Activated naive CD4-positive, alpha-beta T cell treated with anti-CD3 and anti-CD28 coated beads, Interleukin-2, amount 50 U/mL, for 24 hours (primary cell): ENCODE data around the gene REXO5.
"Not testable (repeated sequence)": the region's sequence is repeated elsewhere in the genome, so short reads cannot be mapped to it uniquely, and the experiment has no call there.

ENCODE experiments used
- H3K27ac Mint-ChIP-seq: one replicate; pipeline ENCODE4 v1.8.0; 2021; ENCODE audit warnings: mild to moderate bottlenecking, mixed read lengths
- H3K27me3 Mint-ChIP-seq: one replicate; pipeline ENCODE4 v1.8.0; 2021; ENCODE audit warnings: mixed read lengths
- H3K36me3 Mint-ChIP-seq: one replicate; pipeline ENCODE4 v1.8.0; 2021; ENCODE audit warnings: mixed read lengths
- H3K4me1 Mint-ChIP-seq: one replicate; pipeline ENCODE4 v1.8.0; 2021; ENCODE audit warnings: mixed read lengths
- H3K4me3 Mint-ChIP-seq: one replicate; pipeline ENCODE4 v1.8.0; 2021; ENCODE audit warnings: mild to moderate bottlenecking, mixed read lengths
- H3K9me3 Mint-ChIP-seq: one replicate; pipeline ENCODE4 v1.8.0; 2021; ENCODE audit warnings: mixed read lengths

The REXO5 gene

GRCh38 chr16:20782470-20782869 lies 23.9 kb upstream of the REXO5 start:
- Mint-ChIP-seq H3K4me3 (no peak overlapping the region), H3K9me3 (no peaks in the 10 kb centered on the region)

GRCh38 chr16:20784204-20784603 lies 22.1 kb upstream of the REXO5 start:
- no peak overlapping the region for H3K4me3 Mint-ChIP-seq
- H3K27ac Mint-ChIP-seq = no peak overlapping the region
- H3K36me3 Mint-ChIP-seq = peaks cover 1% of the 10 kb centered on the region
- H3K4me1 Mint-ChIP-seq = no peaks in the 10 kb centered on the region
- H3K27me3 Mint-ChIP-seq = no peaks in the 10 kb centered on the region
- H3K9me3 Mint-ChIP-seq = no peaks in the 10 kb centered on the region

More at GRCh38 chr16:20782470-20782869, 23.9 kb upstream of the REXO5 start:
- H3K27ac Mint-ChIP-seq = no peak overlapping the region
- H3K4me1 Mint-ChIP-seq = no peaks in the 10 kb centered on the region
- H3K36me3 Mint-ChIP-seq = peaks cover 3% of the 10 kb centered on the region
- H3K27me3 Mint-ChIP-seq = no peaks in the 10 kb centered on the region

DNA sequence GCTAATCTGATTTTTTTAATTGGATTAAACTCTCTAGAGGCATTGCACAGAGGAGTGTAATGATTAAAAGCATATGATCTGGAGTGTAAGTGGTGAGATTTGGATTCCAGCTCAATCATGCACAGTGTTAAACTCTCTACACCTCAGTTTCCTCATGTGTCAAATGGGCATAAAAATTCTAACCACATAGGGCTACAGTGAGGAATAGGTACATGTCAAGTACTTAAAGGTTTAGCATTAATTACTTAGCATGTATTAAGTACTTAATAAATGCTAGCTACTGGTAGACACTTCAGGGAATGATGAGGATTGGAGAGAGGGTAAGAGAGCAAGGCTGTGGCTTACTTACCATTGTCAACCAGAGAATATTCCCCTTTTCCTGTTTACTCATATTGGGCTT lies 17.2 kb upstream of the REXO5 start:
- Mint-ChIP-seq H3K27ac (no peak overlapping the region), H3K9me3 (no peaks in the 10 kb centered on the region), H3K4me3 (no peak overlapping the region), H3K27me3 (no peaks in the 10 kb centered on the region), H3K4me1 (no peaks in the 10 kb centered on the region), H3K36me3 (no peaks in the 10 kb centered on the region)

DNA sequence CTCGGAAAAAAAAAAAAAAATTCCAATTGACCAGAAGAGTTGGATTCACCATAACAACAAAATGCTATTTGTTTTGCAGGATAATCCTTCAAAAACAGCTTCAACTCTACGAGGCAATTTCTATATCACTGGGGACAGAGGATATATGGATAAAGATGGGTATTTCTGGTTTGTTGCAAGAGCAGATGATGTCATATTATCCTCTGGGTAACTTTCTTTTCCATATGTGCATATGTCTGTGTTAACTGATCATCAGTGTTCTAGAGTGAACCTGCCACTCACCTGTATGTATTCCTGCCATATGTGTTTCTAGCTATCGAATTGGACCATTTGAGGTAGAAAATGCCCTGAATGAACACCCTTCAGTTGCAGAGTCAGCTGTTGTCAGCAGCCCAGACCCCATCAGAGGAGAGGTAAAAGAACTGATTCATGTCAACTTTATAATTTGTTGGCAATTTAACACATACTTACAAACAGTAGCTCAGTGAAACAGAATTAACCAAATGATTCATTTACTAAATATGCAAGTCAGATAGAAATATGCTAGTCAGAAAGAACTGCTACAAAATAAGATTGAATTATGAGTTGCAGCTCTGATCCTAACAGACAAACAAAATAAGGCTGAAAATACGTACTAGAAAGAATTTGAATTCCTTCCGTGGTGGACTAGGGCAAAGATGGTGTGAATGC lies 14.3 kb upstream of the REXO5 start:
- H3K36me3 Mint-ChIP-seq = no peaks in the 10 kb centered on the region
- no peaks in the 10 kb centered on the region for H3K9me3 Mint-ChIP-seq
- no peaks in the 10 kb centered on the region for H3K4me1 Mint-ChIP-seq

DNA sequence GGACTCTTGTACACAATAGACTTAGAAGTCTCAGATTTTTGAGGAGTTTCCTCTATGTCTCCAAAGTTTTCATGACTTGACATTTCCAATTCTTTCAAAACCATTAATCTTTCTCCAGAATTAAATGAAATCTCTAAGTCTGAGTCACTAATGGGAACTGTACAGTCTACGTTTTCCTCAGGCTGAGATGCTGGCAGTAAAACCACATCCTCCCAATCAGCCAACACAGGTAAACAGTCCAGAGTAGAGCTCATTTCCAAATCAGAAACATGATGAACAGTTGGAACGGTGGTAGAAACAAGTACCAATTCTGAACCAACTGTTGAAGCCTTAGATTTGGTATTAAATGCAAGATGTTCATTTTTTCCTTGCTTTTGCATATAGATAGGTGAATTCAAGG lies 8.0 kb upstream of the REXO5 start:
- Mint-ChIP-seq H3K9me3 (no peaks in the 10 kb centered on the region), H3K36me3 (no peaks in the 10 kb centered on the region), H3K27ac (no peak overlapping the region), H3K27me3 (no peaks in the 10 kb centered on the region), H3K4me3 (no peak overlapping the region), H3K4me1 (peaks cover 21% of the 10 kb centered on the region)

More for the DNA sequence above, 14.3 kb upstream of the REXO5 start:
- Mint-ChIP-seq H3K4me3 (no peak overlapping the region), H3K27ac (no peak overlapping the region), H3K27me3 (no peaks in the 10 kb centered on the region)

- H3K27ac Mint-ChIP-seq = no peak overlapping the region
- no peaks in the 10 kb centered on the region for H3K9me3 Mint-ChIP-seq
- H3K4me1 Mint-ChIP-seq = peaks cover 21% of the 10 kb centered on the region
- no peak overlapping the region for H3K4me3 Mint-ChIP-seq
- H3K27me3 Mint-ChIP-seq = no peaks in the 10 kb centered on the region
- H3K36me3 Mint-ChIP-seq = no peaks in the 10 kb centered on the region
These were observed 6.7 kb upstream of the REXO5 start for GRCh38 chr16:20799599-20799998.

GRCh38 chr16:20801278-20801677 lies 5.0 kb upstream of the REXO5 start:
- Mint-ChIP-seq H3K9me3 (no peaks in the 10 kb centered on the region), H3K27ac (no peak overlapping the region), H3K27me3 (no peaks in the 10 kb centered on the region), H3K4me1 (peaks cover 26% of the 10 kb centered on the region), H3K4me3 (no peak overlapping the region), H3K36me3 (no peaks in the 10 kb centered on the region)

DNA sequence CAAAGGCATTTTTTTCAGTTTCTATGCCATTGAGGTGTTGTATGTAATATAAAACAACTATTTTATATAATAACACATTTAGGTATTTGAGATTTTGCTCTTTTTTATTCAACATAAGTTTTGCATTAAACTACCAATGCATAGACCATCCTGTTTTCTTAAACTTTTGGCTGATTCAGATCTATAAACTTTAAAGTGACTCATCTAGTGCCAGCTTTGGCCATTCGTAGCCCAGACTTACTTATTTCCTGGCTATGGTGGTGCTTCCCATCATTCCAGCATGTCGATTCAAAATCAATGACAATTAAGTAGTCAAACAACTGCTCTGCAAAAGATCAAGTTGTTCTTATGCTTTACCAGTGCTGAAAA lies 3.2 kb upstream of the REXO5 start:
- Mint-ChIP-seq H3K9me3 (no peaks in the 10 kb centered on the region), H3K27ac (no peak overlapping the region), H3K4me3 (no peak overlapping the region), H3K4me1 (peaks cover 30% of the 10 kb centered on the region), H3K36me3 (no peaks in the 10 kb centered on the region), H3K27me3 (no peaks in the 10 kb centered on the region)

- H3K4me3 Mint-ChIP-seq = no peak overlapping the region
- no peak overlapping the region for H3K27ac Mint-ChIP-seq
- H3K36me3 Mint-ChIP-seq = no peaks in the 10 kb centered on the region
- H3K9me3 Mint-ChIP-seq = no peaks in the 10 kb centered on the region
- no peaks in the 10 kb centered on the region for H3K27me3 Mint-ChIP-seq
- peaks cover 24% of the 10 kb centered on the region for H3K4me1 Mint-ChIP-seq
These were observed 2.6 kb upstream of the REXO5 start for GRCh38 chr16:20803561-20804214.

DNA sequence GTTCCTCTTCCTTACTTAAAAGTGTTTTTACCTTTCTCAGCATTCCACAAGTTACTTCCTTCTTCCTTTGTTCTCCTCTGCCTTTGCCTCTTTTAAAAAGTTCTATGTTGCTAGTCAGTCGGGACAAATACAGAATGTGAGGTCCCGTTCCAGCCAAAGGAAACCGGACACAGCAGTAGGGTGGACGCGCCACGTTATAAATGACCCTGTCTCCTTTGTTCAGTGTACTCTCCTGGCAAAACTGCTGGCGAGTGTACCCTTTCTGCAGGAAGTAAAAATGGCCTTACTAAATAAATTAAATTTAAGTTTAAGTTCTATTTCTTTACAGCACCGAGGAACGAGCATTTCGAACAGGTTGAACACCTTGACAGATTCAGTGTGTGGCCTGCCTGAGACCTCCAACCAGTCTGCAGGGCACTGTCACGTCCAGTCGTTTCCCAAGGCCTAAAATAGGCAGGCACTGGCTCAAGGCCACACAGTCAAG lies 601 bp upstream of the REXO5 start:
- H3K27ac Mint-ChIP-seq, H3K9me3 Mint-ChIP-seq, H3K27me3 Mint-ChIP-seq, H3K36me3 Mint-ChIP-seq: not testable (repeated sequence)
- Mint-ChIP-seq H3K4me3 (peak overlapping the region; percentile 99), H3K4me1 (peaks cover 14% of the 10 kb centered on the region)

DNA sequence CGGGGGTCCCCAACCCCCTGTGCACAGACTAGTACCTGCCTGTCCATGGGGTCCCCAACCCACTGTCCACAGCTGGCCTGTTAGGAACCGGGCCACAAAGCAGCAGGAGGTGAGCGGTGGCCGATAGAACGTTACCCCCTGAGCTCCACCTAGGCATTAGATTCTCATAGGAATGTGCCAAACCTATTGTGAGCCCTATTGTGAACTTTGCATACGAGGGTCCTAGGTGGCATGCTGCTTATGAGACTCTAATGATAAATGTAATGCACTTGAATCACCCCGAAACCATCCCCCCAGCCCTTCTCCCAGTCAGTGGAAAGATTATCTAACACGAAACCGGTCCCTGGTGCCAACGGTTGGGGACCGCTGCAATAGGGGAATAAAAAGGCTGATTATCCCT lies 1.5 kb downstream of the REXO5 start:
- no peaks in the 10 kb centered on the region for H3K27me3 Mint-ChIP-seq
- H3K4me3 Mint-ChIP-seq = peak overlapping the region; percentile 99
- peaks cover 14% of the 10 kb centered on the region for H3K4me1 Mint-ChIP-seq
- peak overlapping the region; percentile 55 for H3K27ac Mint-ChIP-seq
- no peaks in the 10 kb centered on the region for H3K9me3 Mint-ChIP-seq
- no peaks in the 10 kb centered on the region for H3K36me3 Mint-ChIP-seq

GRCh38 chr16:20811889-20812439 lies 5.6 kb downstream of the REXO5 start:
- peaks cover 3% of the 10 kb centered on the region for H3K4me1 Mint-ChIP-seq

GRCh38 chr16:20812510-20812909 lies 6.2 kb downstream of the REXO5 start:
- no peaks in the 10 kb centered on the region for H3K36me3 Mint-ChIP-seq
- no peaks in the 10 kb centered on the region for H3K4me1 Mint-ChIP-seq
- no peak overlapping the region for H3K27ac Mint-ChIP-seq
- H3K9me3 Mint-ChIP-seq = no peaks in the 10 kb centered on the region
- H3K4me3 Mint-ChIP-seq = no peak overlapping the region
- no peaks in the 10 kb centered on the region for H3K27me3 Mint-ChIP-seq

More at GRCh38 chr16:20811889-20812439, 5.6 kb downstream of the REXO5 start:
- no peaks in the 10 kb centered on the region for H3K27me3 Mint-ChIP-seq
- no peaks in the 10 kb centered on the region for H3K9me3 Mint-ChIP-seq
- no peak overlapping the region for H3K4me3 Mint-ChIP-seq
- H3K36me3 Mint-ChIP-seq = no peaks in the 10 kb centered on the region
- H3K27ac Mint-ChIP-seq = no peak overlapping the region

- no peaks in the 10 kb centered on the region for H3K4me1 Mint-ChIP-seq
- no peaks in the 10 kb centered on the region for H3K9me3 Mint-ChIP-seq
- no peak overlapping the region for H3K4me3 Mint-ChIP-seq
- H3K36me3 Mint-ChIP-seq = no peaks in the 10 kb centered on the region
- H3K27me3 Mint-ChIP-seq = no peaks in the 10 kb centered on the region
- no peak overlapping the region for H3K27ac Mint-ChIP-seq
These were observed 8.5 kb downstream of the REXO5 start for GRCh38 chr16:20814784-20815183.

GRCh38 chr16:20818929-20819585 lies 12.7 kb downstream of the REXO5 start:
- H3K4me3 Mint-ChIP-seq = no peak overlapping the region
- H3K9me3 Mint-ChIP-seq = no peaks in the 10 kb centered on the region
- no peaks in the 10 kb centered on the region for H3K36me3 Mint-ChIP-seq
- H3K27me3 Mint-ChIP-seq = no peaks in the 10 kb centered on the region
- no peak overlapping the region for H3K27ac Mint-ChIP-seq
- peaks cover 6% of the 10 kb centered on the region for H3K4me1 Mint-ChIP-seq

- Mint-ChIP-seq H3K27me3 (no peaks in the 10 kb centered on the region), H3K4me1 (peaks cover 6% of the 10 kb centered on the region), H3K4me3 (no peak overlapping the region), H3K27ac (no peak overlapping the region), H3K9me3 (no peaks in the 10 kb centered on the region), H3K36me3 (no peaks in the 10 kb centered on the region)
These were observed 15.4 kb downstream of the REXO5 start for GRCh38 chr16:20821682-20822081.
